Activated naive CD8-positive, alpha-beta T cell treated with anti-CD3 and anti-CD28 coated beads, Interleukin-2, amount 50 U/mL, for 24 hours (primary cell): ENCODE results near the gene CLEC5A.
A peak's percentile ranks its signal among the peaks of the same experiment; 100 is the strongest.
"Not testable (repeated sequence)": the region's sequence is repeated elsewhere in the genome, so short reads cannot be mapped to it uniquely, and the experiment has no call there.

Experiments
- ATAC-seq: fragments of 150-1000 bp; cut with Tn5 transposase; one replicate; pipeline ENCODE4 v1.10.0; 2021
- DNase-seq: peaks from one replicate; pipeline ENCODE4 v3.0.0; 2021
- H3K27ac Mint-ChIP-seq: one replicate; pipeline ENCODE4 v1.8.0; 2021; ENCODE audit warnings: mild to moderate bottlenecking, mixed read lengths
- H3K27me3 Mint-ChIP-seq: one replicate; pipeline ENCODE4 v1.8.0; 2021; ENCODE audit warnings: mixed read lengths
- H3K36me3 Mint-ChIP-seq: one replicate; pipeline ENCODE4 v1.8.0; 2021; ENCODE audit warnings: low read depth, mixed read lengths
- H3K4me1 Mint-ChIP-seq: one replicate; pipeline ENCODE4 v1.8.0; 2021; ENCODE audit warnings: mixed read lengths
- H3K4me3 Mint-ChIP-seq: one replicate; pipeline ENCODE4 v1.8.0; 2021; ENCODE audit warnings: mild to moderate bottlenecking, moderate library complexity, mixed read lengths
- H3K9me3 Mint-ChIP-seq: one replicate; pipeline ENCODE4 v1.8.0; 2021; ENCODE audit warnings: mixed read lengths

The CLEC5A gene

DNA sequence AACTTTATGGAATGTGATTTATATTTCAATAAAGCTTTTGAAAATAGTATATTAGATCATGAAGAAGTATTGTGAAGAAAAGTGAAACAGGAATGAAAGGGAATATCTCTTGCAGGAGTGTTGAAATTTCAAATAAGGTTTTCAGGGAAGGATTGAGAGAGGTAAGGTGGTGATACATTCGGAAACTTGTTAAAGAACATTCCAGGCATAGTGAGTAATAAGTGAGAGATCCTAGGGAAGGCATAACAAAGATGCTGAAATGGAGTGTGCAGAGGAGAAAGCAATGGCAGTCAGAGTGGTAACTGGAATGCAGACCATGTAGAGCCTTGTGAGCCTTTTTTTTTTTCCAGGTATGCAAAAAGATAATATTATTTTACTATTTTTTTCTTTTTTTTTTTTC, 26.5 kb downstream of the CLEC5A start:
- ATAC-seq (no peak), DNase-seq (no peak)
- no peaks in the 10 kb centered on the region for H3K4me1 Mint-ChIP-seq
- no peaks in the 10 kb centered on the region for H3K36me3 Mint-ChIP-seq
- no peak overlapping the region for H3K27ac Mint-ChIP-seq
- no peaks in the 10 kb centered on the region for H3K9me3 Mint-ChIP-seq
- H3K4me3 Mint-ChIP-seq = no peak overlapping the region
- no peaks in the 10 kb centered on the region for H3K27me3 Mint-ChIP-seq

- H3K4me3 Mint-ChIP-seq = no peak within 1 kb of the TSS
- peaks cover under 1% of the 10 kb centered on the region for H3K27me3 Mint-ChIP-seq
- H3K9me3 Mint-ChIP-seq = no peaks in the 10 kb centered on the region
- H3K27ac Mint-ChIP-seq = no peak within 1 kb of the TSS
- ATAC-seq (no peak), DNase-seq (no peak)
- H3K4me1 Mint-ChIP-seq = no peaks in the 10 kb centered on the region
- no peaks in the 10 kb centered on the region for H3K36me3 Mint-ChIP-seq
These were observed 30.7 kb downstream of the CLEC5A start, which contains the start of gene OR9A4 for GRCh38 chr7:141916099-141916498. TSS of gene OR9A4 (plus strand) at chr7:141916399. CDS start at chr7:141918876, 2,477 bp downstream.

DNA sequence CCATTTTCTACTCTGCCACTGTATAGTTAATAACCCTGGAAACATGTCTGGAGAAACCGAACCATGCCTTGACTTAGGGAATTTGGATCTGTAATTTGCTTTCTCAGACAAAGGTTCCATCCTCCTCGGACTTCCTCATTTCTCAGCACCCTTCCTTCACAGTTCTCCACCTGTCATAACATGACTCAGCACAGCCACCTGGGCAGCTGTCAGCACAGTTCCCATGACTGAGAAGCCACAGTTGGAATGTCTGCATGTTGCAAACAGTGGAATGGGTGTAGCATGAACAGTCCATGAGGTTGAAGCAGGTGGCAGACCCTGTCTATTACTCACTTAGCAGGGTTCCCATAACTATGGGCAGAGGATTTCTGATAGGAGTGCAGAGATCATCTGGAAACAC, 31.2 kb downstream of the CLEC5A start:
- ATAC-seq (no peak), DNase-seq (no peak)
- Mint-ChIP-seq H3K4me3 (no peak overlapping the region), H3K27ac (no peak overlapping the region), H3K9me3 (no peaks in the 10 kb centered on the region), H3K27me3 (peaks cover 4% of the 10 kb centered on the region), H3K4me1 (no peaks in the 10 kb centered on the region), H3K36me3 (no peaks in the 10 kb centered on the region)

DNA sequence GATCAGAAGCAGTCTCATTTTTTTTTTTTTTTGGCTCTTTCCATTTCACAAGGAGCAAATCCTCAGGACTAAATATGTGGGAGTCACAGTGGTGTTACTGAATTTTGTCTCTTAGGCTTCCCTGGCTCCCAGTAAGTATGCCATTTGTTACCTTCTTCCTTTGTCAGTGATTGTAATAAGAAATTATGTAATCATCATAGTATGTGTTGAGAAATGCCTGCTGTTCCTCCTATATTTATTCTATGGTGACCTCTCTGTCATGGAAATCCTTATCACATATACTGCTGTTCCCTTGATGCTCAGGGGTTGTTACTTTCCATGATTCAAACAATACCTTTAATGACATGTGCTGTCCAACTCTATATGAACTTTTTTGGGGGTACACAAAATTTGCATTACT, 35.4 kb downstream of the CLEC5A start:
- Mint-ChIP-seq H3K27ac (no peak overlapping the region), H3K4me1 (no peaks in the 10 kb centered on the region), H3K27me3 (peaks cover 4% of the 10 kb centered on the region), H3K36me3 (no peaks in the 10 kb centered on the region), H3K4me3 (no peak overlapping the region), H3K9me3 (no peaks in the 10 kb centered on the region)
- DNase-seq (no peak), ATAC-seq (no peak)

DNA sequence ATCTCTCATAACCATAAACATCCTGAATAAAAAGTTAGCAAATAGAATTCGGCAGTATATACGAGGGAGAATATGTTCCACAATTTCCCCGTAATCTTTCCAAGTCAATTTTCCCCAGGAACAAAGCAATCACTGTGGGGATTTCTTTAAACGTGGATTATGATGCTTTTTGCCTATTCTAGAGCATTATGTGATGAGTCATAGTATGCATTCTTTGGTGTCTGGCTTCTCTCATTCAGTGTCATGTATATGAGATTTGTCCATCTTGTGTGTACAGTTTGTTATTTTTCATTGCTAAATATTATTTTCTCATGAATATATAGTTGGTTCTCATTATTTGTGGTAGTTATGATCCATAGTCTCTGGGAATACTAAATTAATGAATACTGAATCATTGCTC, 40.5 kb downstream of the CLEC5A start:
- no peak for DNase-seq
- no peak for ATAC-seq
- Mint-ChIP-seq H3K27ac (no peak overlapping the region), H3K36me3 (no peaks in the 10 kb centered on the region), H3K9me3 (no peaks in the 10 kb centered on the region), H3K4me3 (no peak overlapping the region), H3K4me1 (no peaks in the 10 kb centered on the region), H3K27me3 (peaks cover 6% of the 10 kb centered on the region)

- H3K27me3 Mint-ChIP-seq, H3K36me3 Mint-ChIP-seq, H3K4me1 Mint-ChIP-seq, H3K4me3 Mint-ChIP-seq, ATAC-seq, H3K9me3 Mint-ChIP-seq, DNase-seq, H3K27ac Mint-ChIP-seq: not testable (repeated sequence)
These were observed 47.4 kb downstream of the CLEC5A start for GRCh38 chr7:141899366-141899765.

- no peaks in the 10 kb centered on the region for H3K9me3 Mint-ChIP-seq
- no peak overlapping the region for H3K27ac Mint-ChIP-seq
- no peak for ATAC-seq
- H3K4me3 Mint-ChIP-seq = no peak overlapping the region
- H3K4me1 Mint-ChIP-seq = no peaks in the 10 kb centered on the region
- H3K36me3 Mint-ChIP-seq = no peaks in the 10 kb centered on the region
- H3K27me3 Mint-ChIP-seq = no peaks in the 10 kb centered on the region
- DNase-seq = no peak
These were observed 55.4 kb downstream of the CLEC5A start for GRCh38 chr7:141891336-141891735.

DNA sequence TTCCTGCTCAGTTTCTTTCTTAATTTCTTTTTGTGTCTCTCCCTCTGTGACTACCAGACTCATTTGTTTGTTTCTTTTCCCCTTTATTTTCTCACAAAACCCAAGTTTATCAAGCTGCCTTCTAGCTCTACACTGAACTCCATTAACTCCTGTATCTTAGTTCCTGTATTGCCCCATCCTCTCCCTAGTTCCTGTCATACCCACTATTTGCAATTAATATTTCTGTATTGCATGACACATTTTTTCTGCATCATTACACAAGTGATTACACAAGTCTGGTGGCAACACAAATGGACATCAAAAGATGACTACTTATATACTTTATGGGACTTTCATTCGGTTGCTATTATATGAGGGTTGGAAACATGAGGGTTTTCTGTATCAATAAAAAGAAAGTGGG, 57.5 kb downstream of the CLEC5A start:
- no peaks in the 10 kb centered on the region for H3K4me1 Mint-ChIP-seq
- DNase-seq (no peak), ATAC-seq (no peak)
- no peak overlapping the region for H3K4me3 Mint-ChIP-seq
- H3K27ac Mint-ChIP-seq = no peak overlapping the region
- H3K27me3 Mint-ChIP-seq = no peaks in the 10 kb centered on the region
- H3K36me3 Mint-ChIP-seq = no peaks in the 10 kb centered on the region
- H3K9me3 Mint-ChIP-seq = no peaks in the 10 kb centered on the region

DNA sequence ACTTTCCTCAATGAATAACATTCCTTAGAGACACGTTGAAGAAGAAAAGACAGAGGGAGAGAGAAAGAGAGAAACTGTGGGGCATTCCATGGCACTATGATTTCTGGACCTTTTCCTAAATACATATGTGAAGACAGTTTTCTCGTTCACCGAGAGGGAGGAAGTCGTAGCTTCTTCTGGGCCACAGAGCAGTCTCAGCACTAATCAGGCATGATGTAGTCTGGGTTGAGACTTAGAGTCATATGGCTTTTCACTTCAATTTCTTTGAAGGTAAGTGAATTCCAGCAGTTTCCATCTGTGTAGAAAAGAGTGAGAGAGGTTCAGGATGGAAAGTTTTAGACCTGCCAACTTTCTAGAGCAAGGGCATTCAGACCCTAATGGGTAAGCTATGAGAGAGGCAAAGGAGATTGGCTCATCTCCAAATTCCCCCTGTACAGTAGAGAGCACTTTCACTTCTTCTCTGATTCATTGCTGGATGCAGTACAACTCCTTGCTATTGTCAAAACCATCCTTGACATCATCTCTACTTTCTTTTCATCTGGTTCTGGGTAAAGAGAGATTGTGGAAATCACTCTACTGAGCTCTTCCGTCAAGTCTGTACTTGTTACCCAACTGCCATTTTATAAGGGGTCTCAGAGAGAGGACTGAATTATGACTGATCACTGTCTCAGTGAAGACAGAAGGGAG, 62.1 kb downstream of the CLEC5A start:
- ATAC-seq = peak; percentile 36
- H3K36me3 Mint-ChIP-seq = no peaks in the 10 kb centered on the region
- H3K27me3 Mint-ChIP-seq = no peaks in the 10 kb centered on the region
- H3K4me1 Mint-ChIP-seq = no peaks in the 10 kb centered on the region
- no peaks in the 10 kb centered on the region for H3K9me3 Mint-ChIP-seq
- no peak overlapping the region for H3K4me3 Mint-ChIP-seq
- no peak for DNase-seq
- no peak overlapping the region for H3K27ac Mint-ChIP-seq

DNA sequence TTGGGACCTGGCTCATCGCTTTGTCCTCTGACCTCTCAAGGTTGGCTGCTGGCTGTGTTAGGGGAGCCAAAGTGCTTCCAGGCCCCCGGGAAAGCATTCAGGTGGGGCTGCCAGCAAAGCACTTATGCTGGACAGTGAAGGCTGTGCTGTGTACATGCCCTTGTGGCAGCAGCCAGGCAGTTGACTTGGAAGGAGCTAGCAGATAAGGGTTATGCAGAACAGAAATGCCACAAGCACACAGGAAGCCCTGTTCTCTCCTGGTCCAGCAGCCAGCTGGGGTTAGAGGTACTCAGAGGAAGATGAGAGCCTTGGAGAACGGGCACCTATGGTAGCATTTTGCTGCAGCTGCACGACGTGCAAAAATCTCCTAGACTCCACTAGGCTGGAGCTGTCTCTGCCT, 65.8 kb downstream of the CLEC5A start:
- DNase-seq (no peak), ATAC-seq (no peak)
- no peaks in the 10 kb centered on the region for H3K27me3 Mint-ChIP-seq
- no peaks in the 10 kb centered on the region for H3K9me3 Mint-ChIP-seq
- no peak overlapping the region for H3K27ac Mint-ChIP-seq
- H3K4me3 Mint-ChIP-seq = no peak overlapping the region
- H3K36me3 Mint-ChIP-seq = no peaks in the 10 kb centered on the region
- H3K4me1 Mint-ChIP-seq = no peaks in the 10 kb centered on the region

DNA sequence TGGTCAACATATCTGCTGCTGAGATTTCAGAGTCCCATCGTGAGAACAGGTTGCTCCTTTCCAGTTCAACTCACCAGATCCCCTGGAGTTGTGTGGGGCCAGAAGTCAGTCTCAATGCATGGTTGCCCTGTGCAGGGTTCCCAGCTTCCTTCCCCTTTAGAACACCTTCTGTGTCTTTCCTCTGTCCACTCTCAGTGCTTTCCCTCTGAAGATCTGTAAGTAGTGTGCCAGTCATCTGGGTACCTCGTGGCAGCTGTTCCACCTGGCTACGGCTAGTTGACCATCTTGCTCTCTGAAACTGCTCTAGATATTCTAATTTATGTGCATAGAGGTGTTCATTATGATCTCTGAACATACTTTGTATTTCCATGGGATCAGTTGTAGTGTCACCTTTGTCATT, 69.4 kb downstream of the CLEC5A start:
- Mint-ChIP-seq H3K27me3 (no peaks in the 10 kb centered on the region), H3K27ac (no peak overlapping the region), H3K36me3 (no peaks in the 10 kb centered on the region), H3K4me1 (no peaks in the 10 kb centered on the region), H3K9me3 (no peaks in the 10 kb centered on the region), H3K4me3 (no peak overlapping the region)
- ATAC-seq (no peak), DNase-seq (no peak)
